GM19351 (cell line): ENCODE results near the gene SUMF1.

Source experiments
- ATAC-seq: cut with Tn5 transposase; IDR thresholded peaks from one replicate; pipeline ENCODE4 v1.9.1; 2021; ENCODE audit warnings: mild to moderate bottlenecking, moderate library complexity; ENCODE audit not compliant: unreplicated experiment

The SUMF1 gene

DNA sequence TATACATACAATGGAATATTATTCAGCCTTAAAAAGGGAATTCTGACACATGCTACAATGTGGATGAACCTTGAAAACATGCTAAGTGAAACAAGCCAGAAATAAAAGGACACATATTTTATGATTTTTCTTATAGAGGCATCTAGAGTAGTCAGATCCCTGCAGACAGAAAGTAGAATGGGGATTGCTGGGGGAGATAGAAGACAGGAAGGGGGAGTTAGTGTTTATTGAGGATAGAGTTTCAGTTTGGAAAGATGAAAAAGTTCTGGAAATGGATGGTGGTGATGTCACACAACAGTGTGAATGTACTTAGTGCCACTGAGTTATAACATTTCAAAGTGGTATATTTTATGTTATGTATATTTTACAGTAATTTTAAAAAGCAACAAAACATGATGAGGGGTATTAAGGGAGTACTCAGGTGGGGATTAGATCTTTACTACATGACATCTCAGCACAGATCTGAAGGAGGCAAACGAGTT is 30.8 kb upstream of the SUMF1 start:
- no peak for ATAC-seq

DNA sequence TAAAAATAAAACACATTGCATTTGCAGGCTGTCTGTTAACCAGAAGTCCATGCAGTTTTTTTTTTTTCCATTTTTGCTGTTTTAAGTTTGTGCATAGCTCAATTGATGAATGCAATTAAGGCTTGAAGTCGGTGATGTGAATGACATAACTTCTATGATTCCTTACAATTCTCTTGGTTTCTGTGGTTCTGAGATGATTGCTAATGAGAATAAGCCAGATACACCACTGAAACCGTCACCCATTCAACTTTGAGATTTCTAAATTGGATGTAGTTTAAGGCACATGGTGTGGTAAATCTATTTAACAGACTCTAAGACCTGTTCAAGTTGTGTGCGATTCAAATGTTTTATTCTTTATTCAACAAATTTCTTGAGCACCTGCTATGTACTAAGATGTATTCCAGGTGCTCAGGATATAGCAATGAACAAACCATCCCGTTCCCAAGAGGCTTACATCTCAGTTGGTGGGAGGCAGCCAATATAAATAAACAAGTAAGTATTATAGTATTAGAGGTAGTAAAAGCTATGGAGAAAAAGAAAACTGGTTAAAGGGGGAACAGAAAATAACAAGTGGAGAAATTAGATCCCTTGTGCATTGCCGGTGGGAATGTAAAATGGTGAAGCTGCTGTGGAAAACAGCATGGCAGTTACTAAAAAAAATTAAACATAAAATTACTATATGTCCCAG is 30.1 kb upstream of the SUMF1 start:
- no peak for ATAC-seq

DNA sequence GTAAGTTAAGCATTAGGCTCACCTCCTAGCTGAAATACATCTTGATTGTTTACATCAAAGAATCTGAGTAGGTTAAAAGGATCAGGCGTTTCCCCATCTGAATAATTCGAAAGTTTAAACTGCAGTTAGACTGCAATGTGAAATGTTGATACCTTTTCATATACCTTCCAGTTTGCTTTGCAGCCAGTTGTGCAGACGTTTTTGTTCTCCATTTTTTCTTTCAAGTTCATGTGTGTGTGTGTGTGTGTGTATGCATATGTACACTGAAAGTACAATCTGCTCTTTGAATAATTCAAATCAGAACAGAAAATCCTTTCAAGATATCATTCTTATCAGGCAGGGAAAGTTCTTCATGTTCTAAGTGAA is 29.0 kb upstream of the SUMF1 start:
- no peak for ATAC-seq

DNA sequence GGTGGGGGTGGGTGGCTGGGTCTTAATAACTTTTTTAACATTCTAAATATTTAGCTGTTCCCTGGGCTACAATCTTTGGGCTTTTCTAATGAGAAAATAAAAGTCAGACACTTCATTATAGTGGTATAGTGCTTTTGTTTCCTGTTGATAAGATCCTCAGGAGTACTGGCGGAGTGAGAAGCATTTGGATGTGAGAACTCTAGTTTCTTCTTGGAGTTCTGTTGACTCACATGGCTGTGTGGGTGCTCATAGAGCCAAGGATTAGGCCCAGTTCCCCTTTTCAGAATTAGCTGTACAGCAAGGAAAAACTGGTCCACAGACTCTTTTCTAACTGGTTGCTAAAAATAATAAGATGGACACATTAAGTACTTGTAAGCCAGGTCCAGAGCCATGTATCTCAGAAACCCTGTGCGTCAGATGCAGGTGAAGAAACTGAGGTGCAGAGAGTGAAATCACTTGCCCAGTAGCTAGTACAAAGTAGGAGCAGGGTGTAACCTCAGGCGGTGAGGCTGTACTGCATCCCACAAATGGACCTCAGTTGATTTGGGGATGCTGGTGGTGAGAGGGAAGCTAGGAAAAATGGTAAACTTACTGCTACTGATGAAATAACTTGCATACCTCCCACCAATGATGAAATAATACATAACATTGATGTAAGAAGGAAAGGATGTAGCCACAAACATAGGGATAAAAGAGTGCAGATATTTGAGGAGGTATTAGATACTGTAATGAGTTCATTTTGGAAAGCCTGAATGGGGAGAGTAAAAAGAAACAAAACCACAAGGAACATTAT is 28.4 kb upstream of the SUMF1 start:
- ATAC-seq = no peak

DNA sequence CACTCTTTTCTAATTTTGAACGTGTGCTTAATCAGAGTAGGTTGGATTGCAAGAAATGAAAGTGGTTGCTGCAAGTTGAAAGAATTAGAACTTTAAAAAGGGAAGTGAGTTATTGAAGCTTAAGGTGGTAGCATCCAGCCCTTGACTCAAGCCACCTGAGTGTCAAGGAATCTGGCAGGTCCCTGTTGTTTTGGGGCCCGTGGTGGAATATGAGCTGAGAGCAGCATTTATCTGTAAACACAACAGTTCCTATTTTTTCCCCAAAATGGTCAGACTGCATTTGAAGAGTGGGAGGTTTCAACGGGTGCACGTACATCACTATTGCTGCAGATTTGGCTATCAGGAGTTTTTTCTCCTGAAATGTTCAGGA is 27.8 kb upstream of the SUMF1 start:
- ATAC-seq = peak; percentile 24

DNA sequence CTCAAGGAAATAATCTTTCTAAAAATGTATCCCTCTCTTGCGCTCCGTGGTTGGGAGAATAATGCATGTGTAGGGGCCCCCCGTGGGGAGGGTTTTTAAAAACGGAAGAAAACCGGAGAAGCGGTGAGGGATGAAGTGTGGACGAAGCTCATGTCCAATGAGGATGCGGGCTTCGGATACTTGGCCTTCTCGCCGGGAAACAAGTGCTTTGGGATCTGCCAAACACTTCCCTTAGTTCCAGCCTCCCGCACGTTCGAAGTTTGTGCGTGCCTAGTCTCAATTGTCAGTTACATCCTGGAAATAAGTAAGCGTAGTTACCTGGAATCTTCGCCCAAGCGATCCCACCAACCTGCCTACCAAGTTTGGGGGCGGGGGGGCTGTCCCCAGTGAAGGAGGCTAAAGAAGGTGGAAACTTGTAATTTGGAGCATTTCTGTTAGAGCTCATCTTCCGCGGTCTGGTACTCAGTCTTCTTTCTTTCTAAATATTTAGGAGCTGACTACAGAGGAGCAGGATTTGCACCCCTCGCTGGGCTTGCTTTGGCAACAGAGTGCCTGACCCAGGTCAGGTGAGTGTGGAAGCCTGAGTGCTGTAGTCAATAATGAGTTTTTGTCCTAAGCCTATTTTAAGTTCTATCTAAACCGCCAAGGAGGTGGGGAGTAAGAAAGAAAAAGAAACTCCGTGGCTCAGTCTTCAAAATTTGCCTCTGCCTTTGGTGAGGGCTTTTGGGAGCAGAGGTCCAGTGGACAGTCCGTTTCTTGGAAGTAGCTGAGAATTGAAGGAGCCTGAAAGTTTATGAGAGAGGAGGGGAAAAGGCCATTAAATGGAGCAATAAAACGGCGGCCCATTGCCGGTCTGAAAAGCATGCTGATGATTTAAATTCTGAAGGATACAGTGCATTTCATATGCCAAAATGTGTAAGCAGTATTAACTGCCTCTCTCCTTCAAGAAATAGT is 27.1 kb upstream of the SUMF1 start:
- ATAC-seq = no peak

DNA sequence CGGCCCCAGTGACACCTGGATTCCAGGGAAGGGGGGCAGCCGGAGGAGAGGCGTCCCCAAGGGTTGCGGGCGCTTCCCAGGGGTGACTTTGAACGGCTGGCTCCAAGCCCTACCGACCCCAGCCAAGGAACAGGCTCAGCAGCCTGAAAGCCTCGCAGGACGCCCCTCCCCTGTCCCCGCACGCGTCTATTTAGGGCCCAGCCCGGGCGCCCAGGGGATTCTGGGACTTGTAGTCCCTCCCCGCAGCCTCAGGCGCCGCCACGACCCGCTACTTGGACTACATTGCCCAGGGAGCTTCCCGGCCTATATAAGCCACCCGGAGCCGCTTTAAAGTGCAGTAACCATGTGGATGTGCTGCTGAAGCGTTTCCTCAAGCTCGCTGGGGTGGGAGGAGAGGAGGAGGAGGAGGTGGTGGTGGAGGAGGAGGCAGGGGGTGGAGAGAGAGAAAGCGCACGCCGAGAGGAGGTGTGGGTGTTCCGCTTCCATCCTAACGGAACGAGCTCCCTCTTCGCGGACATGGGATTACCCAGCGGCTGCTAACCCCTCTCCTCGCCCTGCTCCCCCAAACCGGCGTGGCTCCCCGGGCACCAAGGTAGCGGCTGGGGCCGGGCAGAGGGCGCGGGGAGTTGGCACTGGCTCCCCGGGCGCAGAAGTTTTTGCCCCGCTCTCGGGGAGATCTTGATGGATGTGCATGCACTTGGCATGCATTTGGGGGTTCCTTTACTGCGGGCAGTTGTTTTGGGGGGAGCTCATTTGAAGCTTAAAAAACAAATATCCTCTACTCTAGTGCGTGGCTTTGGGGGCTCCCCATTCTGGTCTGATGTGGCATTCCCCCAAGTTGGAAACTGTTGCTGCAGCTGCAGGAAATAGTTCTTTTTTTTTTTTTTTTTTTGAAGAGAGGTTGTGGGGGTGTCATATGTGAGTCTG is 26.2 kb upstream of the SUMF1 start, which contains the start of gene ITPR1:
Gene ITPR1 (plus strand): TSS at position 335 of the 927 bp plus-strand sequence. CDS start 23,144 bp downstream, outside the sequence.
- ATAC-seq = peak; percentile 87

DNA sequence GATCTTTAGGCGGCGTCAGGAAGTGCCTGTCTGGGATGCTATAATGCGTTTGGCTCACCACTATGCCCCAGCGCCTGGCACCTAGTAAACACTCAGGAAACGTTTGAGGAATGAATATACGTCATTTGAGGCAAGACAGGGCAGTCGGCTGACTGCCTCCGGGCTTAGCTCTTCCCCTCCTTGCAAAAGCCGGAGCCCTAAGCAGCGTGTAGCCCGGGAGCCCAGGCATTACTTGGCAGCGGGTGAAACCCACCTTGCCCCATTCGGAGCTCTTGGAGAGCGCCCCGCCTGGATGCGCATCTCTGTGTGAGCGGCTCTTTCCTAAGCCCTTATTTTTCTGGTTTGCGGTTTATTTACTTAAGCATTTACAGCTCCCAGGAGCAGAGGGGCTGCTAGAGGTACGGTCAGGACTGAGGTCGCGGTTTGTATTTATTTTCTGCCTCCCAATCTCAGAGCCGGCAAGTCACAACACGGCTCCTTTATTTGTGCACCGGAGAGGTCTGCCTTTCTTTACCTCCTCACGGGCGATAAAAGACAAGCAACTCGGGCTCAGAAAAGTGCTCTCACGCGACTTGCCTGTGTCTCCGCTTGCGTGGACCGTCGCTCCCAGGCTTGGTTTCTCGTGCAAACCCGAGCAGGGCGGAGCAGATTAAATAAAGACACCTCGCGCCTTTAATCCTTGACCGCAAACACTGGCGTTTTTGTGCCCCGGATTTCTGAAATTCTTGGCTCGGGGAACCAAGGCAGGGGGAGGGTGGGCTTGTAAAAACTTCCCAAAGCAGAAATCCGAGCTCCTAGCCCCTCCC is 25.3 kb upstream of the SUMF1 start:
- ATAC-seq = peak; percentile 23

DNA sequence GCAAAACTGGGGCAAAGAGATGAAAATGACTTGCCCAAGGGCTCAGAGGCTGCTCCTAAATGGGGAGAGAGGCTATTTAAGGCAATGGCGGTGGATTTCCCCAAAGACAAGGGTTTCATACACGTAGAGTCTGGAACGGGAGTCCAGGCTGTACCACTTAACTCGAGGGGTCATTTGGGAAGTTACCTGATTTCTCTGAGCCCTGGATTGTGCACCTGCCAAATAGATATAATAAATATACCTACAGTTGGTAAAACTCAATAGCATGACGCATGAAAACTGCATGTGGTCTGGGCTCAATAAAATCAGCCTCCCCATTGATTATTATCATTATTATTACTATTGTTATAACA is 24.8 kb upstream of the SUMF1 start:
- no peak for ATAC-seq

DNA sequence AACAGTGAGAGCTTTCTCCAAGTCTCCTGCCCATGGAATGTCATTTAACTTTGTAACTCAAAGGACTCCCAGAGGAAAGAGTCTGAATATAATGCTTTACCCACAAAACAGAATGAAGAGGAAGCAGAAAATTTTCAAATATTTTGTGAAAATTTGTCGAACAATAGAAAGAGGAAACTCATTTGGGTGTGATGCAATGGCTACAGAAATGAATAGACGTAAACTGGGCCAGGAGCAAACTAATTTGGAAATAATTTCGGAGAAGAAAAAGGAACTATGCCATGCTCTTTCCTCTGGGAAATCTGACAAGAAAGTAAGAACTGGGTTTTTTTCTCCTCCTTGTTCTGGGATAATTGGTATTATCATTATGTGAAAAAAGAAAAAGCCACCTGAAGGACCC is 11.2 kb upstream of the SUMF1 start:
- no peak for ATAC-seq

DNA sequence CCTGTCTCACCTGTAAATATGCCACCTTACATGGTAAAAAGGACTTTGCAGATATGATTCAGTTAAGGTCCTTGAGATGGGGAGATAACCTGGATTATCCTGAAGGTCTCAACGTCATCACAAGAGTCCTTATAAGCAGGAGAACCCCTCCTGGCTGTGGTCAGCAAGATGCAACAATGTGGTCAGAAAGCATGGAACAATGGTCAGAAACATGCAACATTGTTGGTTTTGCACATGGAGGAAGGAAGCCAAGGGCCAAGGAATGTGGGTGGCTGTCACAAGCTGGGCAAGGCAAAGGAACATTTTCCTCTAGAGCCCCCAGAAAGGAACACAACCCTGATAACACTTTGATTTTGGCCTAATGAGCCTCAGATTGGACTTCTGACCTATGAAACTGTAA is 9.4 kb upstream of the SUMF1 start:
- no peak for ATAC-seq

DNA sequence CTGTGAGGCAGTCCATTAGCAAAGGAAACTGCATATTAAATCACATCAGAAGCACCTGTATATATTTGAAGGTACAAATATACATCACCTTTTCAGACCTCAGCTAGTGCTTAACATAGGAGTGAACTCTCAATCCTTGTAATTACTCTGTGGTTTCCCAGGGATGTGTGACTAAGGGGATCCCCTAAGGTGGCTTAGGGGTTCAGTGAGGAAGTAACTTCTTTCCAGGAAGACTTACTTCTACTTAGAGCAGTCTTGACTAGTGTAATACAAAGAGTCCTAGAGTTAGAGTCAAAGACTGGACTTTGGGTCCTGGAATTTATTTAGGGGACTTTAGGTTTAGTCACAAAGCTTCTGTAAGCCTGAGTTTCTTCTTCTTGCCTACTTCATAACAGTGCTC is 8.7 kb upstream of the SUMF1 start:
- ATAC-seq = no peak

DNA sequence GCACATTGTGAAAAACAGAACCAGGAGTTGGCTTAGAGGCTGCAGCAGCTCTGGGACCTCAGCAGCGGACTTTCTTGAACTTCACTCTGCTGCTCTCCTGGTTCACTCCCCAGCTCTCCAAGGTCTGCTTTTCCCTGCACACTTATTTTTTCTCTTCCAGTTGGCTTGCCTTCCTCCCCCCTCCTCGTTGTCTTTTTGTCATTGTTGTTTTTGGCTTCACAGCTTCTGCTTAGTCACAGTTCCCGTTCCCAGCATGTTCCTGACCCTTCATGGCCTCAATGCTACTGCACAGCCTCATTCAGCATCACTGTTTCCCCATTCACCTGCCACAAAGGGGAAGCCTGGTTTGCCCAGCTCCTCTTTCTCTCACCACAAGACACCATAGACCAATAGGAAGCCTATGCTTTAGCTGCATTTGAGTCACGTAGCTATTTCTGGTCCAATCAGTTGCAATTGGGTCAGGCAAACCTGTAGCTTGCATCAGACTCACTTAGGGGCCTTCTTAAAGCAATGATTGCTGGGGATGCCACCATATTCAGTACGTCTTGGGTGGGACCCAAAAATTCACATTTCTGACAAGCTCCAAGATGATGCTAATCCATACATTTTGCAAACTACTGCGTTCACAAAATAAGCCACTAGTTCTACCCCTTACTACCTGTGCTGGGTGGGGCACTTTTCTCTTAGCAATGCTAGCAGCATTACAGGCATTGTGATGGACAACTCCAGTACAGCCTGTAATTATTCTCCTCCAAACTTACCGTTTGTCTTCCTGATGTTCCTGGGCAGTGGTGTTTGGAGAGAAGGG is 7.8 kb upstream of the SUMF1 start:
- ATAC-seq = peak; percentile 74

DNA sequence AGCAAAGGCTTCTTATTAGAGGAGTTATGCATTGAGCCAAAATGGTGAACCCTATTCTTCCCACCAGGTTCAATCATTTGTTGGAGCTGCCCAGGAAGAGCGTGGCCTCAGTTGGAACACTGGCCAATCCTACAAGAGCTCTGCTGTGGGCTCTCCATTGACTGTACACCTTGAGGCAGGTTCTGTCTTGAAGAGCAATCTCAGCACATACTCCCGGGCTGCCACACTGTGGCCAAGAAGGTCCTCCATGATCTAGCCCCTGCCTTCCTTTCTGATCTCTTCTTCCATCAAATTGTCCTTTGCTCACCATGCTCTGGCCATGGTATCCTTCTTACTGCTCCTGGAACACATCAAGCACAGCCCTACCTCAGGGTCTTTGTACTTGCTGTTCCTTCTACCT is 5.7 kb upstream of the SUMF1 start:
- no peak for ATAC-seq

DNA sequence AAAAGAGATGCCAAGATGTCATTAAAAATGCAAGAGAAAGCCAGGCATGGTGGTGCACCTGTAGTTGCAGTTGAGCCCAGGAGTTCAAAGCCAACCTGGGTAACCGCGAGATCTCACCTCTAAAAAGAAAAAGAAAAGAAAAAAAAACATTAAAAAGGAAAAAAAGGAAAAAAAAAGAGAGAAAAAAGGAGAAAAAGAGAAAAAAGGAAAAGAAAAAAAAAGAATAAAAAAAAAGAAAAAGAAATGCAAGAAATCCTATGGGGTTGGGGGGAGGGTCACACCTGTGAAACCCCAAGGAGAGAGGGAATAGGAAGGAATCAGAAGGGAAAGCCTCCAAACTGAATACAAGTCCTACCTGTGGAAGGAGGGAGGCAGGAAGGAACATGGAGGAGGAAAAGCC is 5.2 kb upstream of the SUMF1 start:
- ATAC-seq = no peak

DNA sequence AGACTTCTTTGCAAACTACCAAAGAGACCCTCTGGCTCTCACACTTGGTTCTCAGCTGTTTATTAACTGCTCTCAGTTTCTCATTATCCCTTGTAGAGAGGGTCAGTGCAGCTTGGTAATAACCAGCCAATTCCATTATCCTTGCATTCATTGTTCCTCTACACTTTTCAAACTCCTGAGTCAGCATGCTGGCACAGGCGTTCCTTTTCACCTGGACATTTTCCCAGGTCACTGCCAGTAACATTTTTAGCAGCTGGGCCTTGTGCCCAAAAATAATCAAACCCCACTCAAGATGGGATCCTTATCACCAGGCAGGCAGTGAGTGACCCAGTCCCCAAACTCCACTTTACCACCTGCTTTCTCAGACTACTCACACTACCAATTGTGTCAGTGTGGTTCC is 4.8 kb upstream of the SUMF1 start:
- no peak for ATAC-seq

DNA sequence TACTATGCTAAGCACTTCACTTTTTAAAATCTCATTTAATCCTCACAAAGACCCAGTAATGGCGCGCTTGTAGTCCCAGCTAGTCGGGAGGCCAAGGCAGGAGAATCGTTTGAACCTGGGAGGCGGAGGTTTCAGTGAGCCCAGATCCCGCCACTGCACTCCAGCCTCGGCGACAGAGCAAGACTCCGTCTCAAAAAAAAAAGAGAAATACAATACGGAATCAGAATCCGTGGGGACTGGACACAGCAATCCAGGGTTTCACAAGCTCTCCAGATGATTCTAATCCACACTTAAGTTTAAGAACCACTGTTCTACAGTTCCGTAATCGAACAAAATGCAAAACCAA is 426 bp upstream of the SUMF1 start:
- no peak for ATAC-seq

DNA sequence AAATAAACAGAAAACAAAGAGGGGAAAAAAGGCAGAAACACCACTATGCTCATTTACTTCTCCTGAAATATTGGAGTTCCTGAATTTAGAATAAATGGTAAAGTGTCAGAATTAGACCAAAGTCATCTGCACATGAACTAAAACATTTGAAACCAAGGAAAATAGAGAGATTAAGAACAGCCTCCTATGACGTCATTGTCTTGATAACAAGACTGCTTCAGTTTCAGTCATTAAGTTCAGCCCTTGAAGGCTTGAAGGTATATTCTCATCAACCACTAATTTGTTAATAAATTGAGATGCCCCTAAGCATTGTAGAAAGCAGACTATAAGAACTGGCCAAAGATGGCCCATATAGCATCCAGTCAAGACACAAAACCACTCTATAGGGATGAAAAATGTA is 2.5 kb downstream of the SUMF1 start:
- ATAC-seq = no peak
